ENCODE data around the gene TRANK1.

TRANK1 gene

GRCh38 chr3:36786921-36787890 lies 157.6 kb downstream of the TRANK1 start:
- DNase-seq, result no peak

- no peak for DNase-seq
Measured at GRCh38 chr3:36784138-36784635, 160.7 kb downstream of the TRANK1 start.

- DNase-seq, result no peak
Measured at GRCh38 chr3:36777424-36778218, 167.2 kb downstream of the TRANK1 start.
